WTC11 (cell line): ENCODE data around the gene TLR4. TPM values are rescaled to one million over a fixed set of nuclear protein-coding genes. Genes with fewer than 3 reads are reported as not detected.

Experiments
- ATAC-seq: fragments of 200-7000 bp; cut with Tn5 transposase; 2 replicates; pipeline ENCODE4 v1.10.0; 2021; ENCODE audit warnings: mild to moderate bottlenecking, moderate library complexity
- CTCF ChIA-PET: fragments of 300-600 bp; sonication (Branson Sonifier 250); formaldehyde crosslinking; loops from one replicate; lab custom pipeline; 2021; ENCODE audit warnings: antibody characterized with exemption; lab: Charles Lee
- POLR2A ChIA-PET: fragments of 350-600 bp; sonication (Branson Sonifier 250); formaldehyde crosslinking; loops from one replicate; lab custom pipeline; 2021; ENCODE audit warnings: antibody characterized with exemption; lab: Charles Lee
- DNase-seq: peaks from one replicate; pipeline ENCODE4 v3.0.0; 2021; ENCODE audit warnings: low spot score
- H3K27ac Mint-ChIP-seq: 2 replicates; pipeline ENCODE4 v1.8.0; 2021; ENCODE audit warnings: mixed read lengths
- H3K27me3 Mint-ChIP-seq: 2 replicates; pipeline ENCODE4 v1.8.0; 2021; ENCODE audit warnings: low read depth, mild to moderate bottlenecking, moderate library complexity, mixed read lengths
- H3K36me3 Mint-ChIP-seq: 2 replicates; pipeline ENCODE4 v1.8.0; 2021; ENCODE audit warnings: mixed read lengths
- H3K4me1 Mint-ChIP-seq: 2 replicates; pipeline ENCODE4 v1.8.0; 2022; ENCODE audit warnings: mixed read lengths
- H3K4me3 Mint-ChIP-seq: 2 replicates; pipeline ENCODE4 v1.8.0; 2021; ENCODE audit warnings: mild to moderate bottlenecking, moderate library complexity, mixed read lengths
- H3K9me3 Mint-ChIP-seq: 2 replicates; pipeline ENCODE4 v1.8.0; 2021; ENCODE audit warnings: mixed read lengths
- ATF1 ChIP-seq: sonication (generic); formaldehyde crosslinking; IDR thresholded peaks from 2 replicates; pipeline ENCODE4 v1.8.1; 2023; ENCODE audit warnings: mild to moderate bottlenecking, moderate library complexity, missing genetic modification reagents
- ATF6 ChIP-seq: sonication (generic); formaldehyde crosslinking; IDR thresholded peaks from 2 replicates; pipeline ENCODE4 v1.8.1; 2023; ENCODE audit warnings: mild to moderate bottlenecking, missing genetic modification reagents
- CBFB ChIP-seq: sonication (generic); formaldehyde crosslinking; IDR thresholded peaks from 2 replicates; pipeline ENCODE4 v1.8.1; 2022; ENCODE audit warnings: mild to moderate bottlenecking, low read depth, missing genetic modification reagents
- OVOL2 ChIP-seq: fragments of 250-450 bp; sonication (Bioruptor Pico); IDR thresholded peaks from 2 replicates; pipeline ENCODE4 v1.9.0; 2021; ENCODE audit warnings: mild to moderate bottlenecking, borderline replicate concordance
- SMAD4 ChIP-seq: sonication (generic); formaldehyde crosslinking; IDR thresholded peaks from 2 replicates; pipeline ENCODE4 v1.8.0; 2022; ENCODE audit warnings: mild to moderate bottlenecking, missing genetic modification reagents
- TP53 ChIP-seq: sonication (generic); formaldehyde crosslinking; IDR thresholded peaks from 2 replicates; pipeline ENCODE4 v1.8.1; 2023; ENCODE audit warnings: mild to moderate bottlenecking, missing genetic modification reagents
- ZNF263 ChIP-seq: sonication (generic); formaldehyde crosslinking; IDR thresholded peaks from 2 replicates; pipeline ENCODE4 v1.8.1; 2022; ENCODE audit warnings: low read depth, mild to moderate bottlenecking, moderate library complexity, missing genetic modification reagents
- ZNF317 ChIP-seq: sonication (generic); formaldehyde crosslinking; IDR thresholded peaks from 2 replicates; pipeline ENCODE4 v1.8.1; 2023; ENCODE audit warnings: low read depth, mild to moderate bottlenecking, moderate library complexity, missing genetic modification reagents, borderline replicate concordance
- ZNF512 ChIP-seq: sonication (generic); formaldehyde crosslinking; IDR thresholded peaks from 2 replicates; pipeline ENCODE4 v1.8.1; 2022; ENCODE audit warnings: missing genetic modification reagents, borderline replicate concordance
- ZNF532 ChIP-seq: fragments of 250-450 bp; sonication (Bioruptor Pico); IDR thresholded peaks from 2 replicates; pipeline ENCODE4 v1.9.0; 2021; ENCODE audit warnings: mild to moderate bottlenecking, borderline replicate concordance
- ZNF671 ChIP-seq: fragments of 250-450 bp; sonication (Bioruptor Pico); IDR thresholded peaks from 2 replicates; pipeline ENCODE4 v1.8.0; 2021; ENCODE audit warnings: mild to moderate bottlenecking
- total RNA-seq: library from RNA; stranded (reverse); gene quantifications from 3 replicates; pipeline ENCODE4 v1.2.3, GENCODE V29; 2021
- TF ChIP-seq, protein P1 (sequence below): sonication (generic); formaldehyde crosslinking; IDR thresholded peaks from 2 replicates; pipeline ENCODE4 v1.8.1; 2023; ENCODE audit warnings: mild to moderate bottlenecking, missing genetic modification reagents, moderate library complexity
- TF ChIP-seq, protein P2 (sequence below): fragments of 250-450 bp; sonication (Bioruptor Pico); conservative IDR thresholded peaks from 2 replicates; pipeline ENCODE4 v1.9.0; 2021; ENCODE audit warnings: mild to moderate bottlenecking

Gene TLR4
- total RNA-seq, 1 experiment from 2014 or later = 0.11 TPM

GRCh38 chr9:117734523-117735314 lies 30.5 kb downstream of the TLR4 start:
- TF ChIP-seq ATF1 (CRISPR knock-in tag) = no peak
- TF ChIP-seq, all 79 proteins: peak for 0
- Mint-ChIP-seq H3K4me1 (no peaks in the 10 kb centered on the region), H3K27ac (no peak overlapping the region), H3K36me3 (no peaks in the 10 kb centered on the region), H3K4me3 (no peak overlapping the region), H3K9me3 (no peaks in the 10 kb centered on the region), H3K27me3 (no peaks in the 10 kb centered on the region)
- ChIA-PET CTCF (no interaction called here), POLR2A (no interaction called here)
- no peak for ATAC-seq
- no peak for DNase-seq

GRCh38 chr9:117737721-117738226 lies 33.6 kb downstream of the TLR4 start:
- Mint-ChIP-seq H3K27me3 (no peaks in the 10 kb centered on the region), H3K36me3 (no peaks in the 10 kb centered on the region)

DNA sequence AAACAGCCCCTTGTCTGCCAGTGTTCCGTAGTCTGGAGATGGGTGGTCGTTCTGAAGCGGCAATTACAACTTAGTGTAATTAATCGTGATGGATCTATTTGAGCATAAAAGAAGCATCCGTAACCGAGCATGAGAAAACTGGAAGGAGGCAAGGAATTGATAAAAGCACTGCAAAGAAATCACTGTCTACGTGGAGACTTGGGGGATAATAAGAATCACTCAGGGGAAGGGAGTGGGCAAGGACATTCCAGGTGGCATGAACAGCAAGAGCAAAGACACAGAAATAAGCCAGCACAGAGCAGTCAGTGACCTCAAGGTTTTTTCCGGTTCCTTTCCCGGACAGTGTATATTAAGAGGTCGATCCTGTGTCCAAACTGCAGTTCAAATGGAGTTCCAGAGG lies 35.0 kb downstream of the TLR4 start:
- H3K36me3 Mint-ChIP-seq = no peaks in the 10 kb centered on the region
- ChIA-PET POLR2A (no interaction called here), CTCF (no interaction called here)
- ATAC-seq (no peak), DNase-seq (no peak)
- H3K4me3 Mint-ChIP-seq = no peak overlapping the region
- peaks cover under 1% of the 10 kb centered on the region; the same call in 1 of the 2 replicates for H3K4me1 Mint-ChIP-seq
- peaks cover 6% of the 10 kb centered on the region for H3K27me3 Mint-ChIP-seq
- no peak overlapping the region for H3K27ac Mint-ChIP-seq
- H3K9me3 Mint-ChIP-seq = no peaks in the 10 kb centered on the region
- no peak for TF ChIP-seq ZNF263
- TF ChIP-seq TP53 = no peak
- no peak for TF ChIP-seq ATF6 (CRISPR knock-in tag)
- TF ChIP-seq, protein P1, sequence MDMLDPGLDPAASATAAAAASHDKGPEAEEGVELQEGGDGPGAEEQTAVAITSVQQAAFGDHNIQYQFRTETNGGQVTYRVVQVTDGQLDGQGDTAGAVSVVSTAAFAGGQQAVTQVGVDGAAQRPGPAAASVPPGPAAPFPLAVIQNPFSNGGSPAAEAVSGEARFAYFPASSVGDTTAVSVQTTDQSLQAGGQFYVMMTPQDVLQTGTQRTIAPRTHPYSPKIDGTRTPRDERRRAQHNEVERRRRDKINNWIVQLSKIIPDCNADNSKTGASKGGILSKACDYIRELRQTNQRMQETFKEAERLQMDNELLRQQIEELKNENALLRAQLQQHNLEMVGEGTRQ (CRISPR knock-in tag) = no peak
- TF ChIP-seq, protein P2, sequence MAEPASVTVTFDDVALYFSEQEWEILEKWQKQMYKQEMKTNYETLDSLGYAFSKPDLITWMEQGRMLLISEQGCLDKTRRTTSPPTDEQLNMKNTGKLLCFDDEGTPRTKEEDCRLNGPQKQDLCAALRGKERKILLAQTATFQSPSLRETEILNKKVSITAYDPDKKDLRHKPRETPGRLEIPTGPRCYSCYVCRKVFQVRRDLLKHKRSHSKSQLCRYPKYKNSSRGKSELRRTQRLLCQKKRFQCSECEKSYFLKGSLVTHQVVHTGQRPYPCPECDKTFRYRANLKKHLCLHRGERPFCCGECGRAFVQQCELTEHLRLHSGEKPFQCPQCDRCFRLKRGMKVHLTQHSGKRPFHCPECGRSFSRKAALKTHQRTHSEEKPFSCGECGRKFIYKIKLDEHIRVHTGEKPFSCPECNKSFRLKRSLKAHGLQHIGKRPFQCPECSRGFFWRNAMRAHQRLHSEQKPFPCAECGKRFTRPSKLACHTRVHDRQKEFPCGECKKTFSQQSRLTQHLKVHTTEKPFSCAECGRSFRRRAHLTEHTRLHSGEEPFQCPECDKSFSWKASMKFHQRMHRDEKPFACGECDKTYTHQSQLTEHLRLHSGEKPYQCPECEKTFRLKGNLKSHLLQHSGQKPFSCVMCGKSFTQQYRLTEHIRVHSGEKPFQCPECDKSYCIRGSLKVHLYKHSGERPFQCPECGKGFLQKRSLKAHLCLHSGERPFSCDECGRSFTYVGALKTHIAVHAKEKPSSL (CRISPR knock-in tag) = no peak
- TF ChIP-seq ZNF317 (CRISPR knock-in tag) = no peak

More at GRCh38 chr9:117737721-117738226, 33.6 kb downstream of the TLR4 start:
- POLR2A ChIA-PET = no interaction called here
- H3K9me3 Mint-ChIP-seq = no peaks in the 10 kb centered on the region
- TF ChIP-seq ZNF671 (CRISPR knock-in tag) (no peak), OVOL2 (CRISPR knock-in tag) (no peak), CBFB (CRISPR knock-in tag) (no peak), ZNF532 (CRISPR knock-in tag) (no peak), ZNF512 (no peak), SMAD4 (no peak)
- TF ChIP-seq, all 79 proteins: peak for 0
- DNase-seq (no peak), ATAC-seq (no peak; the same call in 1 of the 2 replicates)
- CTCF ChIA-PET = no interaction called here
- H3K4me3 Mint-ChIP-seq = no peak overlapping the region
- no peaks in the 10 kb centered on the region for H3K4me1 Mint-ChIP-seq
- no peak overlapping the region for H3K27ac Mint-ChIP-seq
